ENCODE data around the gene LTBP2.

DNA sequence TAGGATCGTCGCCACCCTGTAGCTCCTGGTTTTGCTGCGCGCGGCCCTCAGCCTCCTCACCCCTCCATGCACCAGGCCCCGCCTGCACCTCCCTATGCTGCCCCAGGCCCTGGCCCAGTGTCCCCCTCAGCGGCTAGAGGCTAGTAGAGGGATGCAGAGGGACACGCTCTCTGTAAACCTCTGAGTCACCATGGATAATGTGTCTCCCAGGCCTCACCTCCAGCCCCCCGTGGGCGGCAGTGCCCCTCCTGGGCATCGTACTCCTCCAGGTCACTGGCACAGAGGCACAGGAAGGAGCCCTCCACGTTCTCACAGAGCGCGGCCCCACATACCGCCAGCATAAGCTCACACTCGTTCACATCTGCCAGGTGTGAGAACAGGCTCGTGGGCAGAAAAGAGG lies 106.2 kb downstream of the LTBP2 start:
- TF ChIP-seq POLR2AphosphoS5 (IDR thresholded peaks at IDR 0.05) (no peak), EP300 (IDR thresholded peaks at IDR 0.05) (no peak), POLR2A (IDR thresholded peaks at IDR 0.05) (no peak)
- TF ChIP-seq, protein P1, sequence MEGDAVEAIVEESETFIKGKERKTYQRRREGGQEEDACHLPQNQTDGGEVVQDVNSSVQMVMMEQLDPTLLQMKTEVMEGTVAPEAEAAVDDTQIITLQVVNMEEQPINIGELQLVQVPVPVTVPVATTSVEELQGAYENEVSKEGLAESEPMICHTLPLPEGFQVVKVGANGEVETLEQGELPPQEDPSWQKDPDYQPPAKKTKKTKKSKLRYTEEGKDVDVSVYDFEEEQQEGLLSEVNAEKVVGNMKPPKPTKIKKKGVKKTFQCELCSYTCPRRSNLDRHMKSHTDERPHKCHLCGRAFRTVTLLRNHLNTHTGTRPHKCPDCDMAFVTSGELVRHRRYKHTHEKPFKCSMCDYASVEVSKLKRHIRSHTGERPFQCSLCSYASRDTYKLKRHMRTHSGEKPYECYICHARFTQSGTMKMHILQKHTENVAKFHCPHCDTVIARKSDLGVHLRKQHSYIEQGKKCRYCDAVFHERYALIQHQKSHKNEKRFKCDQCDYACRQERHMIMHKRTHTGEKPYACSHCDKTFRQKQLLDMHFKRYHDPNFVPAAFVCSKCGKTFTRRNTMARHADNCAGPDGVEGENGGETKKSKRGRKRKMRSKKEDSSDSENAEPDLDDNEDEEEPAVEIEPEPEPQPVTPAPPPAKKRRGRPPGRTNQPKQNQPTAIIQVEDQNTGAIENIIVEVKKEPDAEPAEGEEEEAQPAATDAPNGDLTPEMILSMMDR (IDR thresholded peaks at IDR 0.05): no peak

Measured in stomach (tissue), 4 donors.